Measurements from ENCODE around the gene PLCB4.

The PLCB4 gene

GRCh38 chr20:9287826-9288225 lies 218.9 kb downstream of the PLCB4 start:
- no peak for DNase-seq (ENCODE audit: low read depth)
- TF ChIP-seq, protein P1, sequence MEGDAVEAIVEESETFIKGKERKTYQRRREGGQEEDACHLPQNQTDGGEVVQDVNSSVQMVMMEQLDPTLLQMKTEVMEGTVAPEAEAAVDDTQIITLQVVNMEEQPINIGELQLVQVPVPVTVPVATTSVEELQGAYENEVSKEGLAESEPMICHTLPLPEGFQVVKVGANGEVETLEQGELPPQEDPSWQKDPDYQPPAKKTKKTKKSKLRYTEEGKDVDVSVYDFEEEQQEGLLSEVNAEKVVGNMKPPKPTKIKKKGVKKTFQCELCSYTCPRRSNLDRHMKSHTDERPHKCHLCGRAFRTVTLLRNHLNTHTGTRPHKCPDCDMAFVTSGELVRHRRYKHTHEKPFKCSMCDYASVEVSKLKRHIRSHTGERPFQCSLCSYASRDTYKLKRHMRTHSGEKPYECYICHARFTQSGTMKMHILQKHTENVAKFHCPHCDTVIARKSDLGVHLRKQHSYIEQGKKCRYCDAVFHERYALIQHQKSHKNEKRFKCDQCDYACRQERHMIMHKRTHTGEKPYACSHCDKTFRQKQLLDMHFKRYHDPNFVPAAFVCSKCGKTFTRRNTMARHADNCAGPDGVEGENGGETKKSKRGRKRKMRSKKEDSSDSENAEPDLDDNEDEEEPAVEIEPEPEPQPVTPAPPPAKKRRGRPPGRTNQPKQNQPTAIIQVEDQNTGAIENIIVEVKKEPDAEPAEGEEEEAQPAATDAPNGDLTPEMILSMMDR (IDR thresholded peaks at IDR 0.05; ENCODE audit: low read length, missing control alignments): no peak

DNA sequence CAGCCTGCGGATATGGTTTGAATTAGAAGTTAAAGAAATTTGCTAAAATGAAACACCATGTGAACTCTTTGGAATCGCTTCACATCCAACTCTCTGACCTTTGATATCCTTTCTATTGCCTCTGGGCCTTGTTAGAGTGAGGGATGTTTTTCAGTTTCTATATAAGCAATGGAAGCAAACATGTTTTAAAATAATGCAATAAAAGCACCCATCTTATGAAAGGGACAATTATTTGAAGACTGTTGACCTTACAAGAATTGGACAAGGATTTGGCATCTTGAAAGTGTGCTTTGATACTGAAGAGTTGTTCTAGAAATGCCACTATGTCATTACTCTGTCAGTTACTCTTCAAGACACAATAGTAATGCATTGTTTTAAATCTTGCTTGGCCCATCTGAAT lies 221.4 kb downstream of the PLCB4 start:
- TF ChIP-seq, protein P1 (IDR thresholded peaks at IDR 0.05; ENCODE audit: low read length, missing control alignments): no peak
- no peak for DNase-seq (ENCODE audit: low read depth)
- no peak overlapping the region for H3K4me3 ChIP-seq (replicated peaks; ENCODE audit: low read depth, low read length)

More at GRCh38 chr20:9287826-9288225, 218.9 kb downstream of the PLCB4 start:
- H3K4me3 ChIP-seq (replicated peaks; ENCODE audit: low read depth, low read length): no peak overlapping the region

GRCh38 chr20:9293145-9293544 lies 224.3 kb downstream of the PLCB4 start:
- TF ChIP-seq, protein P1 (IDR thresholded peaks at IDR 0.05; ENCODE audit: low read length, missing control alignments): no peak
- DNase-seq (ENCODE audit: low read depth): no peak
- no peak overlapping the region for H3K4me3 ChIP-seq (replicated peaks; ENCODE audit: low read depth, low read length)

DNA sequence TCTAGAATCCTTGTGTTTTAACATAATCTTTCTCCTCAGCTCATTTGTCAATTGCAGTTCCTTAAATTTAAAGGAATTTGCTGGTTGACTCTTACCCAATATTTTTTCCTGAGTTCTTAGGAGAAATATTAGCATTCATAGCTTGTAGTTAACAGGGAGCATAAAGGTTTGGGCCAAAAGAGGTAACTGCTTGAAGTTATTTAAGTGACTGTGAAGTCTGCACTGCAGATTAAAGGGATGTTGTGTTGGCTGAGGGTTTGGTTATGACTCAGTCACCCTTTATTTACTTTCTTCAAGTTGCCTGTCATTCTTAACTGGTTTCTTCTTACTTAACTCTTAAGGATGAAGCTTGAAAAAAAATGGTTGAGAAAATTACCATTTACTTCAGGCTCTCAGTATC lies 225.2 kb downstream of the PLCB4 start:
- DNase-seq (ENCODE audit: low read depth): peak; percentile 26
- TF ChIP-seq, protein P1 (IDR thresholded peaks at IDR 0.05; ENCODE audit: low read length, missing control alignments): no peak

GRCh38 chr20:9298906-9299305 lies 230.0 kb downstream of the PLCB4 start:
- no peak overlapping the region for H3K4me3 ChIP-seq (replicated peaks; ENCODE audit: low read depth, low read length)
- no peak for DNase-seq (ENCODE audit: low read depth)
- TF ChIP-seq, protein P1 (IDR thresholded peaks at IDR 0.05; ENCODE audit: low read length, missing control alignments): no peak

More for the DNA sequence above, 225.2 kb downstream of the PLCB4 start:
- H3K4me3 ChIP-seq (replicated peaks; ENCODE audit: low read depth, low read length): no peak overlapping the region

DNA sequence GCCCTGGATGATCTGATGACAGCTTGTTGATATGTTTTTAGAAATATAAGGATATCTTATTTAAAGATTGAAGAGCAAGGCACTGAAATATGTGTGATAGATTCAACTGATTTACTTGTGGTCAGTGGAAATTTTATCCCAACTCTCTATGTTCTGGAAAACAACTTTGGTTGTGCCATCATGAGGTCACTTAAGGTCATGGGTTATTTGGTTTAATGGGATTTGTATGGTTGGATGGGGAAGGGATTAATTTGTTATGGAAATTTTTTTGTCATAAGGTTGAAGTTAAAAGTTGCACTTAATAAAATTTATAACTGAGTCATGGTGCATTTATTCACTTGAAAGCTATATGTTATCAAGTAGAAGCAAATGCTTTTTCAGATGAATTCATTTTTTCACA lies 231.2 kb downstream of the PLCB4 start:
- H3K4me3 ChIP-seq (replicated peaks; ENCODE audit: low read depth, low read length): no peak overlapping the region
- TF ChIP-seq, protein P1 (IDR thresholded peaks at IDR 0.05; ENCODE audit: low read length, missing control alignments): no peak
- DNase-seq (ENCODE audit: low read depth): no peak

- TF ChIP-seq, protein P1 (IDR thresholded peaks at IDR 0.05; ENCODE audit: low read length, missing control alignments): no peak
- H3K4me3 ChIP-seq (replicated peaks; ENCODE audit: low read depth, low read length): no peak overlapping the region
- no peak for DNase-seq (ENCODE audit: low read depth)
Observed at GRCh38 chr20:9300534-9300933, 231.6 kb downstream of the PLCB4 start.

Measured in fibroblast of pulmonary artery (primary cell).